Liver (tissue), 3 donors: ENCODE data around the gene HNRNPUL2.

ENCODE experiments used
- ATF3 ChIP-seq: IDR thresholded peaks from 2 replicates; pipeline ENCODE4 v1.6.1; 2016; ENCODE audit warnings: antibody characterized with exemption
- CTCF ChIP-seq: fragments of 150-350 bp; IDR thresholded peaks from 2 replicates; pipeline ENCODE4 v1.5.1; 2017; ENCODE audit warnings: improper control_type of control experiment, low read depth, low read length; ENCODE audit not compliant: missing input control
- EGR1 ChIP-seq, 2 donors: IDR thresholded peaks; 2 replicates each; pipeline ENCODE4 v1.6.1; 2016 to 2018; ENCODE audit warnings: antibody characterized with exemption in 2 of 2, low read depth in 2 of 2
- GABPA ChIP-seq, 2 donors: IDR thresholded peaks in 1 of 2; conservative IDR thresholded peaks in 1 of 2; 2 replicates each; pipeline ENCODE4 v1.6.1; 2016; ENCODE audit warnings: antibody characterized with exemption in 2 of 2, mild to moderate bottlenecking in 1 of 2, moderate library complexity in 1 of 2
- HNF4A ChIP-seq, 2 donors: conservative IDR thresholded peaks; 2 replicates each; pipeline ENCODE4 v1.6.1; 2016; ENCODE audit warnings: antibody characterized with exemption in 2 of 2, mild to moderate bottlenecking in 2 of 2
- HNF4G ChIP-seq: IDR thresholded peaks from 2 replicates; pipeline ENCODE4 v1.6.1; 2016; ENCODE audit warnings: antibody characterized with exemption
- JUND ChIP-seq, 2 donors: IDR thresholded peaks; 2 replicates each; pipeline ENCODE4 v1.6.1; 2016; ENCODE audit warnings: antibody characterized with exemption in 2 of 2
- MAX ChIP-seq: IDR thresholded peaks from 2 replicates; pipeline ENCODE4 v1.6.1; 2016; ENCODE audit warnings: antibody characterized with exemption
- RAD21 ChIP-seq, 2 donors: IDR thresholded peaks; 2 replicates each; pipeline ENCODE4 v1.6.1; 2016; ENCODE audit warnings: antibody characterized with exemption in 2 of 2, mild to moderate bottlenecking in 2 of 2
- REST ChIP-seq: IDR thresholded peaks from 2 replicates; pipeline ENCODE4 v1.6.1; 2016; ENCODE audit warnings: antibody characterized with exemption, mild to moderate bottlenecking
- TAF1 ChIP-seq: conservative IDR thresholded peaks from 2 replicates; pipeline ENCODE4 v1.6.1; 2016; ENCODE audit warnings: antibody characterized with exemption, mild to moderate bottlenecking
- YY1 ChIP-seq: IDR thresholded peaks from 2 replicates; pipeline ENCODE4 v1.6.1; 2016; ENCODE audit warnings: antibody characterized with exemption, mild to moderate bottlenecking
- donor health status: healthy.
- donor health status: healthy.

GRCh38 chr11:62771144-62772021 is 44.1 kb upstream of the HNRNPUL2 start, which contains the start of gene TAF6L:
- TF ChIP-seq EGR1 (IDR thresholded peaks at IDR 0.05; ENCODE audit: low read depth in 2 of 2) (peak; percentile 59 to 71), CTCF (no peak), MAX (peak; percentile 56), RAD21 (IDR thresholded peaks at IDR 0.05) (no peak), ATF3 (no peak), HNF4A (conservative IDR thresholded peaks at IDR 0.05) (peak; percentile 44 to 59), HNF4G (no peak), REST (no peak), GABPA (IDR thresholded peaks at IDR 0.05 in 1 of 2, conservative IDR thresholded peaks at IDR 0.05 in 1 of 2) (peak; percentile 22 to 80), YY1 (peak; percentile 54), JUND (IDR thresholded peaks at IDR 0.05) (peak in 1 of 2 donors; percentile 23), TAF1 (no peak)
